ENCODE measurements around the gene MRTFB. TPM values are rescaled to one million over a fixed set of nuclear protein-coding genes. Genes with fewer than 3 reads are reported as not detected.

The MRTFB gene
- total RNA-seq, 1 experiment from 2014 or later = 90.5 TPM

- in situ Hi-C loops (cut with HindIII; ENCODE audit: low pct_unique_long_range_greater_than_20kb, low sequenced_read_pairs) (no loop called here), intact Hi-C loops (cut with micrococcal nuclease; ENCODE audit: unreplicated experiment) (loop anchor here (5.0 to 10.0 kb wide), 2 partner anchors 116 to 148 kb away; partner anchors contain the start of gene ERCC4)
- ATAC-seq (peak; percentile 56), DNase-seq (ENCODE audit: low read depth, low spot score) (no peak)
- Histone ChIP-seq H3K9me3 (ENCODE audit: control insufficient read depth, insufficient read depth, low read depth, low read length) (no peaks in the 10 kb centered on the region), H3K36me3 (ENCODE audit: control insufficient read depth, insufficient read depth, low read length) (no peaks in the 10 kb centered on the region; the same call in 1 of the 2 replicates), H3K4me1 (ENCODE audit: control insufficient read depth, insufficient read depth, low read length) (peaks cover 26% of the 10 kb centered on the region), H3K27ac (ENCODE audit: low read length) (peak overlapping the region; percentile 88), H3K27me3 (ENCODE audit: control insufficient read depth, insufficient read depth, low read length) (no peaks in the 10 kb centered on the region), H3K4me3 (ENCODE audit: low read depth in 2 of 2, low read length in 2 of 2) (peak overlapping the region; percentile 75 to 76)
- POLR2A ChIA-PET = no interaction called here
- CTCF ChIA-PET = interaction anchor here (0.6 to 0.9 kb wide), 3 partner anchors 12 to 147 kb away, joined by 3 to 7 read pairs (median 3); no protein-coding TSS in a partner anchor
- no peak for TF ChIP-seq CTCF (IDR thresholded peaks at IDR 0.05)
- no peak for TF ChIP-seq REST (IDR thresholded peaks at IDR 0.05; ENCODE audit: insufficient read depth in 1 of 2, low read depth in 2 of 2, low read length in 1 of 2)
- TF ChIP-seq TCF7L2 (IDR thresholded peaks at IDR 0.05; ENCODE audit: low read depth, low read length) = no peak
- no peak for TF ChIP-seq SIN3A (IDR thresholded peaks at IDR 0.05; ENCODE audit: borderline replicate concordance, insufficient read depth, low read depth, low read length)
- no peak for TF ChIP-seq POLR2AphosphoS5 (IDR thresholded peaks at IDR 0.05; ENCODE audit: low read depth, low read length)
- BruUV-seq (replicated peaks) = no TSS peak
Measured at GRCh38 chr16:14070555-14070876, 603 bp upstream of the MRTFB start.

- no TSS peak for BruUV-seq (replicated peaks)
- intact Hi-C loops (cut with micrococcal nuclease; ENCODE audit: unreplicated experiment) = loop anchor here (5.0 to 10.0 kb wide), 2 partner anchors 117 to 149 kb away; partner anchors contain the start of gene ERCC4
- Histone ChIP-seq H3K4me3 (ENCODE audit: low read depth in 2 of 2, low read length in 2 of 2) (peak overlapping the region; percentile 75 to 78), H3K4me1 (ENCODE audit: control insufficient read depth, insufficient read depth, low read length) (peaks cover 26% of the 10 kb centered on the region), H3K27ac (ENCODE audit: low read length) (peak overlapping the region; percentile 91), H3K36me3 (ENCODE audit: control insufficient read depth, insufficient read depth, low read length) (no peaks in the 10 kb centered on the region; the same call in 1 of the 2 replicates), H3K27me3 (ENCODE audit: control insufficient read depth, insufficient read depth, low read length) (no peaks in the 10 kb centered on the region), H3K9me3 (ENCODE audit: control insufficient read depth, insufficient read depth, low read depth, low read length) (no peaks in the 10 kb centered on the region)
- DNase-seq (ENCODE audit: low read depth, low spot score) (no peak), ATAC-seq (peak; percentile 71)
- CTCF ChIA-PET = interaction anchor here (0.7 kb wide), 1 partner anchor 86 kb away, joined by 3 read pairs; no protein-coding TSS in a partner anchor
- POLR2A ChIA-PET = no interaction called here
- in situ Hi-C loops (cut with HindIII; ENCODE audit: low pct_unique_long_range_greater_than_20kb, low sequenced_read_pairs) = no loop called here
- TF ChIP-seq SIN3A (IDR thresholded peaks at IDR 0.05; ENCODE audit: borderline replicate concordance, insufficient read depth, low read depth, low read length) = no peak
- no peak; the same call in 1 of the 2 replicates for TF ChIP-seq POLR2AphosphoS5 (IDR thresholded peaks at IDR 0.05; ENCODE audit: low read depth, low read length)
Measured at GRCh38 chr16:14071576-14072271, 605 bp downstream of the MRTFB start.

- DNase-seq (ENCODE audit: low read depth, low spot score) (no peak), ATAC-seq (no peak)
- no TSS peak for BruUV-seq (replicated peaks)
- in situ Hi-C loops (cut with HindIII; ENCODE audit: low pct_unique_long_range_greater_than_20kb, low sequenced_read_pairs) (no loop called here), intact Hi-C loops (cut with micrococcal nuclease; ENCODE audit: unreplicated experiment) (loop anchor here (5.0 to 10.0 kb wide), 2 partner anchors 118 to 150 kb away; partner anchors contain the start of gene ERCC4)
- ChIA-PET CTCF (interaction anchor here (0.7 kb wide), 1 partner anchor 85 kb away, joined by 3 read pairs; no protein-coding TSS in a partner anchor), POLR2A (no interaction called here)
- peak overlapping the region; percentile 75 to 78 for H3K4me3 ChIP-seq (ENCODE audit: low read depth in 2 of 2, low read length in 2 of 2)
- H3K9me3 ChIP-seq (ENCODE audit: control insufficient read depth, insufficient read depth, low read depth, low read length) = no peaks in the 10 kb centered on the region
- H3K36me3 ChIP-seq (ENCODE audit: control insufficient read depth, insufficient read depth, low read length) = no peaks in the 10 kb centered on the region; the same call in 1 of the 2 replicates
- peaks cover 26% of the 10 kb centered on the region for H3K4me1 ChIP-seq (ENCODE audit: control insufficient read depth, insufficient read depth, low read length)
- TF ChIP-seq TCF7L2 (IDR thresholded peaks at IDR 0.05; ENCODE audit: low read depth, low read length) (no peak), POLR2AphosphoS5 (IDR thresholded peaks at IDR 0.05; ENCODE audit: low read depth, low read length) (no peak), CTCF (IDR thresholded peaks at IDR 0.05) (no peak), REST (IDR thresholded peaks at IDR 0.05; ENCODE audit: insufficient read depth in 1 of 2, low read depth in 2 of 2, low read length in 1 of 2) (no peak), SIN3A (IDR thresholded peaks at IDR 0.05; ENCODE audit: borderline replicate concordance, insufficient read depth, low read depth, low read length) (no peak)
- H3K27me3 ChIP-seq (ENCODE audit: control insufficient read depth, insufficient read depth, low read length) = no peaks in the 10 kb centered on the region
- peak overlapping the region; percentile 91 for H3K27ac ChIP-seq (ENCODE audit: low read length)
Measured at GRCh38 chr16:14072360-14072759, 1.2 kb downstream of the MRTFB start.
